GM18858 (cell line): ENCODE measurements around the gene CELF4.

Experiments
- ATAC-seq: cut with Tn5 transposase; IDR thresholded peaks from one replicate; pipeline ENCODE4 v1.9.1; 2021; ENCODE audit not compliant: unreplicated experiment

CELF4 gene

DNA sequence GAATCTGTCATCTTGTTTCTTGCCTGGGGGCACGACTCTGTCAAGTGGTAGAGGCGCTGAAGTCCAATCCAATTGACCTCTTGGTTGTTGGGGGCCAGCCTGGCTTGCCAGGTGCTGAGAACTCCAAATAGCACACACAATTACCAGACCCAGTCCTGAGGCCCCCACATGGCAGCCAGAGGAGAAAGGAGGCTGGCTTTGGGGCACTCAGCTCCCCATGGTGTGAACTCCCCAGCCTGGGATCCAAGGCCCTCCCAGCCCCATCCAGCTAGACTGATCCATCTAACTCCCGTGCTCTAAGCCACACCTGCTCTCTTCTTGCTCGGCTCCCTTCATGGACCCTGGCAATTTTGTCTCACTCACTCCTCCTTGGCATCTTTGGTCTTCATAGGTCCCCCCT lies 170.0 kb downstream of the CELF4 start:
- ATAC-seq: no peak

DNA sequence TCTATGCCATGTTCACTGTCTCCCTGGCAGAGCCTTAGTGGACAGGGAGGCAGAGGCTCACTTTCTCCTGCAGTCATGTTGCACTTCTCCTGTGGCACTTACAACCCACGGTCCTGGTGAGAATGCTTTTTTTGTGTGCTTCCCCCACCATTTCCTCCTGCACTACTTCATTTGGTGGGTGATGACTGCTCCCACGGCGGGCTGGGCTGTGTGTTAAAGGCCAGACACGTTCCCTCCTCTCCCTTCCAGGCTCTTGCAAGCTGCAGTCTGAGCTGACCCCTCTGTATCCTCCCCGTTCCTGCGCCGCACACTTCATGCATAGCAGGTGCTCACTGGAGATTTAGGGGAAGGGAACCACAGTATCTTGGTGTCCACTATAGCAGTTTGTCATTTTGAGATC lies 170.5 kb downstream of the CELF4 start:
- ATAC-seq: no peak

DNA sequence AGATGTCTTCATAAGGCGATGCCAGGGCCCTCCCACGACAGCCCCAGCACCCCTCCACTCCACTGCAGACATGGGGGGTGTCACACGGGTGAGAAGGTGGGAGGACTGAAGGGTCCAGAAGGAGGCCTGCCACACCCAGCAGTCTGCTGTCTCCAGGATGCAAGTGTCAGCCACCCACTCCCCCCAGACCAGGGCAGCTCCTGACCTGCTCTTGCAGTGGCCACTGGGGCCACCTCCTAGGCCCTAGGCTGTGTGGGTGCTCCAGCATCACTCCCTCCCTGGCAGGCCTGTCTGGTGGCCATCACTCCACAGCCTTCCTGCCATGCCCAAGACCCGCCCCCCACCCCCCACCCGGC lies 171.0 kb downstream of the CELF4 start:
- no peak for ATAC-seq

DNA sequence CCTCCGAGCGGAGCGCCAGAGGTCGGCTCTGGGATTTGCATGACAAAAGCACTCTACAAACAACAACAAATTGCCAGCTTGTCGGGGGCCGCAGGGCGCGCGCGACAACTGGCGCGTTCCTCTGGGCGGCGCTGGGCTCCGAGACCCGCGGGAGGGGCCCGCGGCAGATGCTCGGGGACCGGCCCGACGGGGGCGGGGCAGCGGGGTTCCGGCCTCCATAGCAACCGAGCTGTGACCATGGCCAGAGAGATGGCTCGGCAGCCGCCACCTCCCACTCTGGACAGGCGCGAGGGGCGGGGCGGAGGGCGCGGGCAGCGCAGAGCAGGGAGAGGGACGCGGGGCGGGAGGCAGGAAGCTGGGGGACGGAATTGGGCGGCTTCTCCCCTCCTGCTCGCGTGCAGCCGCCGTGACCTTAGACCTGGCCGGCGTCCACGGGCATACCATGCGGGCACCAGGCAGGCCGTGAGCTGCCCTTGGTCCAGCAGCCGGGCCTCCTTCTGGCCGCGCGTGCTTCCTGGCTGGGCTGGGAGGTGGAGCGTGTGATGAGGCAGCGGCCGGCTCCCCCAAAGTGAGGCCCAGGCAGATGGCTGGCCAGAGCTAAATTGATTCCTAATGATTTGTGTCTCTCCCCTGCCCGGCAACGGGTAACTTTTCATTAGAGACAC lies 171.5 kb downstream of the CELF4 start:
- no peak for ATAC-seq

DNA sequence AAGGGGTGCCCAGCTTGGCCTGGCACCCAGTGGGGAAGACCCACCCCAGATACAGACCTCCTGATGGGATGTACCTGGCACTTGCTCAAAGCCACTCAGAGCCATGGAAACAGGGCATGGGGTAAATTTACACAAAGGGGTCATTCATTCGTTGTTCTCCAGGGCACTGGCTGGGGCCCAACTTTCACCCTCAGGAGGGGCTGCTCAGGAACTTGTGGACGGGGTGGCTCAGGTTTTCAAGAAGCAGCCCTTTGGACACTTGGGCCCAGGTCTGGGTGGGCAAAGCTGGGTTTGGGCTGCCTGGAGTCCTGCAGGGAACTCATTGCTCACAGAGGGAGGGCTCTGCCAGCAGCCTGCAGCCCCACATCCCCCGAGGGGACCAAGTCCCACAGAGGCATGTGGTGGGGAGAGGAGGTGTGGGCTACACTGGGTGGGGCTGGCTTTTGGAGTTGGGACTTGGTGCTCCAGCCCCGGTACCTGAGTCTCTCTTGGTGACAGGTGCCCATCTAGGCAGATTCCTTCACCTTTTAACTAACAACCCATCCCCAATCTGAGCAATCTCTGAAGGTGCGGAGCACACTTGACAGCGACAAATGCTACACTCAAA lies 172.3 kb downstream of the CELF4 start:
- no peak for ATAC-seq

DNA sequence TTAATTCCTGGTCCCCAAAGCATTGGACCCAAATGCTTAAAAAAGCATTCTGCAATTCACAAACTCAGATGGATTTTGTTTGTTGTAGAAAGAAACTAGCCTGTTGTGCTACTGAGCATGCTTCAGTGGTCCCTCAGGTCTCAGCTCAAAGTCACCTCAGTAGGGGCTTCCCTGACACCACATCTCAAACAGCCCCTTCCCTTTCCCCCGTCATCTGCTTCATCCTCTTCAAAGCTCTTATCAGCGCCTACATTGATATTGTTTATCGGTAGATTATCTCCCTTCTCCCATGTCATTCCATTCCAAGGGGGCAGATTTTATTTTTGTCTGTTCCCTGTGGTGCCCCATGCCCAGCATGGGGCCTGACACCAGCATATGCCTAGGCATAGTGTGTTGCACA lies 172.9 kb downstream of the CELF4 start:
- ATAC-seq: no peak

DNA sequence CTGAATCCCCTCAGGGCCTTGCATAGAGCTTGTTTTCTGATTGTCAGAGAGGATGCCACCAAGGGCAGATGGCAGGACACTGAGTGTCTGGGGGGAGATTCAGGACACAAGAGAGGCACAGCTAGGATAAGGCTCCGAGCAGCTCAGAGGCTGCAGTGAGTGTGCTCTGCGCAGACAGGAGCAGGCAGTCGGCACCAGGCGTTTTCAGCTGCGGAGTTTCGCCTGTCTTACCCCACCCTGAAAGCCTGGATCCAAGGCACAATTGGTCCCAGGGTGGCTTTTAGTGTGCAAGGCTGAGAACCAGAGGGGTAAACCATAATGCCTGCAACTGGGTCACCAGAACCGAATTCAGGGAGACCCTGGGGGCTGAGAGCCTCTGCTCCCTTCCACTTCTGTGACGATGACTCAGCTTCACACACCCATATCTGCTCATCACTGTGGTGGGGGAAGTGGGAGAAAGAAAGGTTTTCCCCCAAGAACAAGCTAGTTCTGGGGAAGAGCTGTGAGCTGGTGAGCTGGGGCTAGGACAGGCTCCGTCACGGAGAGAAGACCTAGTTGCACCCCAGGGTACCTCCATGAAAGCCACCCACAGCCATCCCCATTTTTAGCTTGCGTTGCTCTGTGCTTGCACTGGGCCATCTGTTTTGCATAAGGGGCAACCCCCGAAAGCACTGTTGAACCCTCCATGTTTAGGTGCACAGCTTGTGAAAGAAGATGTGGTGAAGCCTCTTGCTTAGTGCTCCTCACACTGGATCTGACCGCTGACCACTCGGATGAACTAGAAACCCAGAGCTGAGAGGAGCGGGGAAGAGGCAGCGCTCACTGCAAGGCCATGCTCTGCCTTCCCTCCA lies 173.7 kb downstream of the CELF4 start:
- peak; percentile 76 for ATAC-seq

DNA sequence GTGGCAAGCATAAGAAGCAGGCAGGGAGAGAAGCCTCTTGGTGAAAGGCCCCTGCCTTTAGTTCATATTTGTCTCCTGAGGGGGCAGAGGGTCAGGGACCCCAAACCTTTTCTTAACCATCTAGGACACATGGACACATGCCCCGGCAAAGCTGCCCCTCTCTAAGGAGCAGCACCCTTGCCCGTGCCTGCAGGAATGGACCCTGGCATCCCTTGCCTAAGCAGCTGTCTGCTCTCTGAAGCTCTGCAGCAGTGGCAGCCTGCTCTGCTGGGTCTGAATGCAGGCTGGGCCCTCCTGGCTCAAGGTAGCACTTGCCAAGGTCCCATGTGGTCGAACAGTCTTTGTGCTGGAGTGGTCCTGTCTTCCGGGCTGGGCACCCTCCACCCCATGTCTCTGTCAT lies 174.4 kb downstream of the CELF4 start:
- ATAC-seq: no peak

DNA sequence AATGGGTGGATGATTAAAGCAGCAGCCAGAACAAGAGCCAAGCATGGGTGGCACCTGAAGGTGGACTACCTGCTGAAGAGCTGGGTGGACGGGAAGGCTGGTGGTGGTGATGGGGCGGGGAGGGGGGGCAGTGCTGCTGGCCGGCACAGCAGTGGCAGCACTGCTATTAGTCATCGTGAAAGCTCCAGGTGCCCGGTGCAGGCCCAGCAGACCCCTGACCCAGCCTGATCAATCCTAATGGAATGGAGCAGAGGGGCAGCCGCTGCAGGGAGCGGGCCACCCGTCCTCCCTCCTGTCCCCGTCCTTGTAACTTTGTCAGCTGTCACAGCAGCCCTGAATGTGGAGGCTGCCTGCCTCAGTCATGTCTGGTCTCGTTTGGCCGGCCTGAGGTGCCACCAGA lies 174.9 kb downstream of the CELF4 start:
- no peak for ATAC-seq

DNA sequence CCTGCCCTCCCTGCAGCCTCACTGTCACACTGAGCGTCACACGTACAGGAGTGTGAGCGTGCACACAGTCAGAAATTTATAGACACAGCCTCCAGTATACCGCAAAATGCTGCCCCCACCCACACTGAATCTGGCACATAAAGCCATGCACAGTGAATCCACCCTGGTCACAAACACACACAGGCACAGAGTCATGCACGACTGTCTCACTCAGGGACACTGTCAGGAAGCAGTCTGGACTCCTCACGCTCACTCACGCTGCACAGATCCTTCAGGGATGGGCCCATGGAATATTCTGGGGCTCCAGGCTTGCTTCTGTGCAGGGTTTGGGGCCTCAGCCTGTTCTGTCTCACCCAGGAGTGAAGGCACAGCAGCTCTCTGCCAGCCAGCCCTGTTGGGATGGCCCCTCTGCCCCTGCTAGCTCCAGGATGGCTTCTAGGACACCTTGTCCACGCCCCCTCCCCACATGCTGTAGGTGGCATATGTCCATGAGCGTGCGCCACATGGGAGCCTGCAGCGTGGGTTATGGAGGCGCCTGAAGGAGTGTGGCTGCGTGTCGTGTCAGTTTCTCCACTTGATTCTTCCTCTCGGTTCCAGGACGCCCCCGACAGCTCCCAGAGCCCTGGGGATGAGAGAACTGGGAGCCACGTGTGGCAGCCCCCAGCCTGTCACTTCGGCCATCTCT lies 175.8 kb downstream of the CELF4 start:
- no peak for ATAC-seq

DNA sequence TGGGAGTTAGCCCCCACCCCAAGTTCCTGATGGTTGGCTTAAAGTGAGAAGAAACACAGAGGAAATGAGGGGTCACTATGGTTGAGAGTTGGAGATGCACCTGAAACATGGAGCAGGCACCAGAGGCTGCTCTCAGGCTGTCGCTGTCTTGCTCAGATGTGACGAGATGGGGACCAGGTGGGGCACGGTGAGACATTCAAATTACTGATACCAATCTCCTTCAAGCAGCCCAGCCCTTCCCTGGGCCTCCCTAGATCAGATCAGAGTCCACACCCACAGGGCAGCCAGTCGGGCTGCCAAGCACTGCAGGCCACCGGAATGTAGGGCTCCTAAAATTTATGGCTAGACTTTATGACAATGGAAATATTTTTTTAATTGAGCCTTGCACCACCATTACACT lies 176.6 kb downstream of the CELF4 start:
- no peak for ATAC-seq

DNA sequence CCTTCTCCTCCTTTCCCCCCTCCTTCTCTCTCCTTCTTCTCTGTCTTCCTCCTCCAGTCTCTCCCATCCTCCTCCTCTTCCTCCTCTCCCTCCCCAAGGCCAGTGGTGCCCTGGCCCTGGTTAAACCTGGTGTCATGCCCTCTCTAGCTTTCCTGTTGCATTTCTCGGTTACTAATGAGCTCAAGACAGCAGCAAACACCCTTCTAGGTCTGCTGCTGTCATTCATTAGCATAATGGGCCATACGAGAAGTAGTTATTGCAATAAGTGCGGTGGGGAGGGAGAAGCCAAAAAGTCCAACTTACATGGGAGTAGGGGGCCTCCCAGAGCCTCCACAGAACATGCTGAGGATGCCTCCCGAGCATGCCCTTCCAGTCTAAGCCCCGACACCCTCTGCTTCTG lies 177.2 kb downstream of the CELF4 start:
- no peak for ATAC-seq

DNA sequence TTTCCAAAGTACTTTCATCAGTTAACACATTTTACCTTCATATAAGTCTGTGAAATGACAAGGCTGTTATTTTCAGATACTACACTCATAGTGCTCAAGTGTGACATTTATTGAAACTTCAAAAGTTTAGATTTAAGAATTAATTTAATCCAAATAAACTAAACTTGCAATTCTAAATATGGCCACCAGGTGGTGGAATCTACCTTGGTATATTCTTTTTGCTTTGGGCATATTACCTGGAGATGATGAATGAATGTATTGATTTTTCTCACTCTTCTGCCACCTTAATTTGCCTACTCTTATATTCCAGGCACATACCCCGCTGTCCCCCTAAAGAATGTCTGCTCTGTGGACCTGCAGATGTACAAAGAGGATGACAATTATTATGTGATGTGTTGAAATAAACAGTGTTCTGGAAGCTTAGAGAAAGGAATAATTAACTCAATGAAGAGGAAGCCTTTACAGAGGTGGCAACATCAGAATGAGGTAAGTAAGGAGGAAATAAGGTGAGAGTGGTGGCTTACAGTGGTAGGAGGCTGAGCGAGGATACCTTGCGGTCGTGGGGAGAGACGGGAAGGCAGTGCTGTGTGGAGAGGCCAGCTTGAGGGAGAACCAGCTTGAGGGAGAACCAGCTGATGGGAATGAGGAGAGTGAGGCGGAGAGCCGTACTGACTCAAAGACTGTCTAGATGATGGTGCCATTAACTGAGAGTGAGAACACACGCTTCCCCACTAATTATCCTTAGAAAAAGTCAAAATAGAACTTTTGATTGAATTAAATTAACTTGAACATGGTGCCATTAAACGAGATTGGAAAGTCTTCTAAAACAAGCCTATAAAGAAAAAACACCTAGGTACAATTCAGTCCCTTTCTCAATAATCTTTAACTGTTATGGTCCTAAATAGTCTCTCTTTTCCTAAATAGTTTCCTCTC lies 179.5 kb downstream of the CELF4 start:
- ATAC-seq: no peak

DNA sequence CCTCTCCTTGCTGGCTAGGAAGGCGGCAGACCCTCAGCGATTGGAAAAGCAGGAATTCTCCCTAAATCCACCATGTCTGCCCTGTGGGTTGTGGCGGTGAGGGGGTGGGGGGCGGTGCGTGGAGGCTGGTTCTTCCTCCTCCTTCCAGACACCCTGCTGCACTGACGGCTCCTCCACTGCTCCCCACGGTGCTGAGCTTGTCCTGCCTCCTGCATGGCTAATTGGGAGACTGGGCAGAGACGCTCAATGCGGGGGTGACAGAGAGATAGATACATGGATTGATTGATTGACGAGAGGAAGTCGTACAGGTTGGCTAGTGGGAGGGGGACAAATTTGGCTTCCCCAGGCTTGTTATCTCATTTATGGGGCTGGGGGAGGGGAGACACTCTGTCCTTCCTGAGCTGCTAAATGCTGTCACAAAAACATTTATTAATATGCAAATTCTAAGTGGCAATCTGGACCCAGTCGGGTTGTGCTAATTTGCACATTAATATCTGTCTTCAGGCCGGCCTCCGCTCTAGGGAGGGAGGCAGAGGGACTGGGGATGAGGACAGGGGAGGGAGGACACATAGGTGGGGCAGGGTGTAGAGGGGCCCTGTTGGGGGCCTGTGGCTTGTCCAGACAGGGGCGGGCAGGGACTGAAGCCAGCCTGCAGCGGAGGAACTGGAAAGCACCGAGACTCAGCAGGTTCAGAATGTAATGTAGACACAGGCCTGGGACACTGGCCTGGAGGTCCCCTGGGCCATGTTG lies 181.6 kb downstream of the CELF4 start:
- no peak for ATAC-seq

DNA sequence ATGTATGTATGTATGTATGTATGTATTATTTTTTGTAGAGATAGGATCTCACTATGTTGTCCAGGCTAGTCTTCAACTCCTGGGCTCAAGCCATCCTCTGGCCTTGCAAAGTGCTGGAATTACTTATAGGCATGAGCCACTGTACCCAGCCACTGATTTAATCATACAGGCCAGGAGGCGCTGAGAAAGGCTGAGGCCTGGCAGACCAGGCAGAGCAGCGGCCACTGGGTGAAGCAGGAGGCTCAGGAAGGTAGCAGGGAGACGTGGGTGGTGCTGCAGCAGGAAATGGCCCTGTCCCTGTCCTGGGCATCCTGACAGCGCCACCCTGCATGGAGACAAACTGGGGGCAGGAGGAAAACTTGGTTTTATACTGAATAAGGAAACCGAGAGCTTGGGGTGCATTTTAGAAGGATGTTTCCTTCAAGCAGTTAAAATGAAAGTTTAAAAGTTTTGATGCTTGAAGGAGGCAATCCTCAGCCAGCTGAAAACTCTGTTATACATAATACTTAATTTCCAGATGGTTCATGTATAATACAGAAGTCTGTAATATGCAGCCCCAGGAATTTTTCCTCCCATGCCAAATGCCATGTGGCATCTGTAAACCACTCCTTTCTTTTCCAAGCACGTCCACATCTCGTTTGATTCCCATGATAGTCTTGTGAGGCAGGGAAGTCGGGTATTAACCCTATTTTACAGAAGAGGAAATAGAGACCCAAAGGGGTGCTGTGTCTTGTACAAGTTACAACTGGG lies 182.4 kb downstream of the CELF4 start:
- ATAC-seq: no peak

DNA sequence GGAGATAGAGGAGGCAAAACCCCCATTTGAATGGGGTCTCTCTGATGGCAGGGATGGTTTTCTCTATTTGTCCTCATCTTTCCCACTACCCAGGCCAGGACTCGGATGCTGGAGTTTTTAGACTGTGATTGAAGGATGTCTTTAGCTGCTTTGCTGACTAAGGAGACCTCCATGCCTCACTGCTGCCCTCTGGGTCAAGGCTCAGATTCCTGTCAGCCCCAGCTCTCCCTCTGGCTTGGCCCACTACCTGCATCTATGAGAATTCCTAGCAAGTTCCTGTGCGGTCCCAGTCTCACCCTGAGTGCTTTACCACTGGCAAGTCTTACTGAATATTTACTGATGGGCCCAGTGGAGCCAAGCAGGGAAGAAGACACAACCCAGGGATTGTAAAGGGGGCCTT lies 184.0 kb downstream of the CELF4 start:
- no peak for ATAC-seq

DNA sequence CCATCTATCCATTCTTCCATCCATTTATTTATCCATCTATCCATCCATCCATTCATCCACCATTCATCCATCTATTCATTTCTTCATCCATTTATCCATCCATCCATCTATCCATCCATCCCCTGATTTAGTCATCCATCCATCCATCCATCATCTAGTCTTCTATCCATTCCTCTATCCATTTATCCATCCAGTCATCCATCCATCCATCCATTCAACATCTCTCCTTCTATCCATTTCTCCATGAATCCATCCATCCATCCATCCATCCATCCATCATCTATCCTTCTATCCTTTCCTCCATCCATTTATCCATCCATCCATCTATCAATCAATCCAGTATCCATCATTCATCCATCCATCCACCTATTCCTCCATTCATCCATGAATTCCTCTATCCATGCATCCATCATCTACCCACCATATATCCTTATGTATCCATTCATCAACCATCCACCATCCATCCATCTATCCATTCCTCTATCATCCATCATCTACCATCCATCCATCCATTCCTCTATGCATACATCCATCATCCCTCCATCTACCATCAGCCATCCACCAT lies 185.0 kb downstream of the CELF4 start:
- no peak for ATAC-seq

DNA sequence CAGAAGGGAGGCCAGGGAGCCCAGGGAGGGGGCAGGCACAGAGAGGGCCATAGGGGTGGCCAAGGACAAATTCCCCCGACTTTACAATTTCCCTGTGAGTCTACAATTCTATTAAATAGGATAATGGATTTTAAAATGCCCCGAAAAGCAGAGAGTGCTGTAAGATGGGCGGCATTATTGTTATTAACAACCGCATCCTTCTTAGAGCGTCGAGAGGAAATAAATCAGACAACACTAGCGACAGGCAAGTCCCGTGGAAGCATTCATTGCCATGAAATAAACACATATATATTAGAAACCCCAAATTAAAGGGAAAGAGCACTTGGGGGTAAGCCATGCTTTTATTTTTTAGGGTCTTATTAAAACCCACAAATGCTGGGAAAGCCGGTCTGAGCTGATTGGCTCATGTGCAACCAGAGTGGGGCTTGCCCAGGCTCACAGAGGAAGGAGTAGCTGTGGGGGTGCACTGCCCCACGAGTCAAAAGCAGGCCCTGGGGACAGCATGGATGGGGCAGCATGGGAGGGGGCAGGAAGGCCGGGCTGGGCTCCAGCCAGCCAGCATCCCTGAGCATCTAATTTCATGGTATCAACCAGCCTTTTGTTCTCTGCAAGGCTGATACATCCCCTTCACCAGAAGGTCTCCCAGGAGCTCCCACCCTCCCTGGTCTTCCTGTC lies 187.1 kb downstream of the CELF4 start:
- no peak for ATAC-seq
